H1 (cell line): ENCODE results near the gene ATP5F1E. TPM values are rescaled to one million over a fixed set of nuclear protein-coding genes. Genes with fewer than 3 reads are reported as not detected.

Experiments used
- CTCF ChIA-PET: fragments of 300-600 bp; sonication (Branson Sonifier 250); formaldehyde crosslinking; loops from one replicate; lab custom pipeline; 2021; ENCODE audit not compliant: partially characterized antibody; lab: Charles Lee
- POLR2A ChIA-PET: fragments of 300-600 bp; sonication (Branson Sonifier 250); formaldehyde crosslinking; loops from one replicate; lab custom pipeline; 2021; ENCODE audit warnings: inconsistent platforms; ENCODE audit not compliant: partially characterized antibody; lab: Charles Lee
- DNase-seq, 2 experiments: peaks; one replicate each; pipeline versions ENCODE4 v3.0.0 to v3.0.0-alpha.2; 2010 to 2022; ENCODE audit warnings: low spot score in 2 of 2, low read depth in 1 of 2, mixed read lengths in 1 of 2
- FAIRE-seq: peaks from 2 replicates; lab custom pipeline; 2011; peaks lifted over from hg19 to GRCh38; lab: Jason Lieb, UNC
- H2AFZ ChIP-seq: 2 replicates; pipeline ENCODE4 v1.8.1; 2012; ENCODE audit warnings: low read length, inconsistent platforms
- H2AK5ac ChIP-seq: 2 replicates; pipeline ENCODE4 v1.6.1; 2013; ENCODE audit warnings: low read depth, low read length
- H2BK120ac ChIP-seq: replicated peaks from 2 replicates; pipeline ENCODE3; 2013; ENCODE audit warnings: low read depth, low read length, inconsistent platforms
- H2BK12ac ChIP-seq: 2 replicates; pipeline ENCODE4 v1.6.1; 2013; ENCODE audit warnings: low read depth, low read length
- H2BK15ac ChIP-seq: 2 replicates; pipeline ENCODE4 v1.6.1; 2013; ENCODE audit warnings: low read length
- H2BK20ac ChIP-seq: 2 replicates; pipeline ENCODE4 v1.6.1; 2013; ENCODE audit warnings: low read length
- H2BK5ac ChIP-seq: 2 replicates; pipeline ENCODE4 v1.6.1; 2013; ENCODE audit warnings: low read depth, low read length
- H3K14ac ChIP-seq: 2 replicates; pipeline ENCODE4 v1.6.1; 2013; ENCODE audit warnings: inconsistent platforms; ENCODE audit not compliant: insufficient read length
- H3K18ac ChIP-seq: 2 replicates; pipeline ENCODE4 v1.6.1; 2013; ENCODE audit warnings: low read length; ENCODE audit errors: extremely low read depth
- H3K23ac ChIP-seq: 2 replicates; pipeline ENCODE4 v1.6.1; 2013; ENCODE audit warnings: inconsistent platforms; ENCODE audit not compliant: insufficient read length
- H3K23me2 ChIP-seq: 2 replicates; pipeline ENCODE4 v1.6.1; 2013; ENCODE audit warnings: low read depth, low read length
- H3K27ac ChIP-seq: 2 replicates; pipeline ENCODE4 v1.6.1; 2011; ENCODE audit warnings: low read depth, low read length, inconsistent platforms
- H3K27me3 ChIP-seq, 4 experiments: replicated peaks in 1 of 4; 1 replicate in 1 of 4; 2 replicates in 3 of 4; pipeline versions ENCODE4 v1.6.1 to v1.8.1; 2011 to 2013; ENCODE audit warnings: low read length in 3 of 4, mild to moderate bottlenecking in 3 of 4, inconsistent platforms in 2 of 4, mixed read lengths in 2 of 4, moderate library complexity in 1 of 4; ENCODE audit not compliant: control insufficient read depth in 3 of 4, insufficient read depth in 3 of 4; ENCODE audit errors: extremely low read depth in 1 of 4
- H3K36me3 ChIP-seq, 4 experiments: 2 replicates each; pipeline versions ENCODE4 v1.6.1 to v1.8.1; 2011 to 2013; ENCODE audit warnings: mild to moderate bottlenecking in 4 of 4, low read length in 3 of 4, moderate library complexity in 2 of 4, control low read depth in 1 of 4, inconsistent platforms in 1 of 4; ENCODE audit not compliant: insufficient read depth in 4 of 4, control insufficient read depth in 2 of 4
- H3K4ac ChIP-seq: replicated peaks from 2 replicates; pipeline ENCODE3; 2013; ENCODE audit warnings: low read length, low read depth, mixed read lengths, inconsistent platforms; ENCODE audit not compliant: insufficient read length
- H3K4me1 ChIP-seq, 4 experiments: replicated peaks in 1 of 4; 1 replicate in 1 of 4; 2 replicates in 3 of 4; pipeline versions ENCODE4 v1.6.1 to v1.8.1; 2011 to 2013; ENCODE audit warnings: low read length in 3 of 4, inconsistent platforms in 2 of 4, mixed read lengths in 1 of 4; ENCODE audit not compliant: insufficient read depth in 4 of 4, control insufficient read depth in 3 of 4
- H3K4me2 ChIP-seq, 2 experiments: 2 replicates each; pipeline versions ENCODE4 v1.6.1 to v1.8.1; 2011 to 2013; ENCODE audit warnings: low read depth in 2 of 2, low read length in 2 of 2, control low read depth in 1 of 2, inconsistent platforms in 1 of 2, mild to moderate bottlenecking in 1 of 2; ENCODE audit not compliant: insufficient read depth in 1 of 2
- H3K4me3 ChIP-seq, 4 experiments: fragments of 200-600, 300-600 bp in 1 of 4; sonication (generic), shearing (Covaris generic), sonication (Bioruptor Twin) in 1 of 4; 2 replicates each; pipeline versions ENCODE4 v1.5.1 to v1.8.1; 2011 to 2016; ENCODE audit warnings: low read length in 4 of 4, low read depth in 3 of 4, control low read depth in 2 of 4, inconsistent platforms in 2 of 4, mild to moderate bottlenecking in 2 of 4, mixed read lengths in 1 of 4, moderate library complexity in 1 of 4; ENCODE audit not compliant: insufficient read depth in 2 of 4; ENCODE audit errors: extremely low read depth in 1 of 4
- H3K56ac ChIP-seq: replicated peaks from 2 replicates; pipeline ENCODE3; 2013; ENCODE audit warnings: low read depth, mild to moderate bottlenecking, mixed read lengths, low read length, inconsistent platforms; ENCODE audit not compliant: insufficient read length
- H3K79me1 ChIP-seq: 2 replicates; pipeline ENCODE4 v1.6.1; 2013; ENCODE audit warnings: low read depth, low read length, control low read depth
- H3K79me2 ChIP-seq, 2 experiments: 2 replicates each; pipeline versions ENCODE4 v1.6.1 to v1.8.1; 2012 to 2013; ENCODE audit warnings: low read length in 2 of 2, mild to moderate bottlenecking in 2 of 2, inconsistent platforms in 1 of 2; ENCODE audit not compliant: insufficient read depth in 2 of 2, control insufficient read depth in 1 of 2
- H3K9ac ChIP-seq, 4 experiments: replicated peaks in 1 of 4; 1 replicate in 1 of 4; 2 replicates in 3 of 4; pipeline versions ENCODE4 v1.6.1 to v1.8.1; 2011 to 2013; ENCODE audit warnings: low read depth in 3 of 4, low read length in 3 of 4, control low read depth in 2 of 4, mild to moderate bottlenecking in 2 of 4, moderate library complexity in 2 of 4, inconsistent platforms in 1 of 4; ENCODE audit errors: extremely low read depth in 1 of 4
- H3K9me3 ChIP-seq, 2 experiments: 2 replicates each; pipeline versions ENCODE4 v1.6.1 to v1.8.1; 2012 to 2013; ENCODE audit warnings: mild to moderate bottlenecking in 2 of 2, moderate library complexity in 2 of 2, control low read depth in 1 of 2, inconsistent platforms in 1 of 2, low read depth in 1 of 2, low read length in 1 of 2, mixed read lengths in 1 of 2; ENCODE audit not compliant: insufficient read depth in 2 of 2
- H4K20me1 ChIP-seq, 2 experiments: replicated peaks in 1 of 2; 2 replicates each; pipeline versions ENCODE3 to v1.8.1; 2011 to 2013; ENCODE audit warnings: inconsistent platforms in 2 of 2, low read length in 2 of 2, mild to moderate bottlenecking in 1 of 2; ENCODE audit not compliant: insufficient read depth in 2 of 2, control insufficient read depth in 1 of 2
- H4K5ac ChIP-seq: 2 replicates; pipeline ENCODE4 v1.6.1; 2013; ENCODE audit warnings: low read length, low read depth, mixed read lengths, inconsistent platforms; ENCODE audit not compliant: insufficient read length
- H4K8ac ChIP-seq: 2 replicates; pipeline ENCODE4 v1.8.0; 2013; ENCODE audit warnings: mild to moderate bottlenecking, moderate library complexity, low read length, inconsistent platforms; ENCODE audit not compliant: insufficient read depth; ENCODE audit errors: extremely low read depth
- H4K91ac ChIP-seq: replicated peaks from 2 replicates; pipeline ENCODE3; 2013; ENCODE audit warnings: low read length, mixed read lengths, inconsistent platforms; ENCODE audit not compliant: insufficient read length
- KDM1A ChIP-seq: fragments of 200-600, 300-600 bp; sonication (generic); IDR thresholded peaks from 2 replicates; pipeline ENCODE4 v1.7.1; 2016; ENCODE audit warnings: mild to moderate bottlenecking, low read length, borderline replicate concordance
- WGBS, 2 experiments: shearing (Covaris generic) in 1 of 2; methylation state at CpG; one replicate each; pipeline versions ENCODE4 v1.1.6 to v1.1.7; 2013 to 2015; ENCODE audit warnings: low lambda C conversion rate in 2 of 2, mixed read lengths in 2 of 2, inconsistent platforms in 1 of 2, low coverage in 1 of 2, missing lambda C conversion rate in 1 of 2; ENCODE audit not compliant: insufficient replicate concordance in 2 of 2, insufficient coverage in 1 of 2, insufficient read length in 1 of 2; ENCODE audit errors: extremely low coverage in 1 of 2, missing lambda C conversion rate in 1 of 2; 5-methylcytosine and 5-hydroxymethylcytosine counted together
- polyA plus RNA-seq, 7 experiments: library from polyadenylated mRNA; depleted of rRNA in 3 of 7; stranded (reverse) in 5 of 7; unstranded in 2 of 7; fragments of >200 nt in 5 of 7; fragments of 200-250 nt in 2 of 7; gene quantifications; 1 replicate in 5 of 7; 2 replicates in 1 of 7; 4 replicates in 1 of 7; pipeline versions ENCODE4 v1.2.1 to v1.2.3, GENCODE V29; 2011 to 2013; ENCODE audit warnings: missing spikeins in 2 of 7, mixed read lengths in 2 of 7
- total RNA-seq: library from RNA; stranded (reverse); fragmentation: NEBNext Ultra II Directional; extraction: Animal tissue kit (Norgen Biotek cat#: 25700); gene quantifications from 2 replicates; pipeline ENCODE4 v1.2.1, GENCODE V29; 2021

The ATP5F1E gene
- total and polyA plus RNA-seq, 2 of the 8 experiments (the other 6 are each of a cell fraction or from before 2014, with no cell fraction given): 15.7 to 47.8 TPM

DNA sequence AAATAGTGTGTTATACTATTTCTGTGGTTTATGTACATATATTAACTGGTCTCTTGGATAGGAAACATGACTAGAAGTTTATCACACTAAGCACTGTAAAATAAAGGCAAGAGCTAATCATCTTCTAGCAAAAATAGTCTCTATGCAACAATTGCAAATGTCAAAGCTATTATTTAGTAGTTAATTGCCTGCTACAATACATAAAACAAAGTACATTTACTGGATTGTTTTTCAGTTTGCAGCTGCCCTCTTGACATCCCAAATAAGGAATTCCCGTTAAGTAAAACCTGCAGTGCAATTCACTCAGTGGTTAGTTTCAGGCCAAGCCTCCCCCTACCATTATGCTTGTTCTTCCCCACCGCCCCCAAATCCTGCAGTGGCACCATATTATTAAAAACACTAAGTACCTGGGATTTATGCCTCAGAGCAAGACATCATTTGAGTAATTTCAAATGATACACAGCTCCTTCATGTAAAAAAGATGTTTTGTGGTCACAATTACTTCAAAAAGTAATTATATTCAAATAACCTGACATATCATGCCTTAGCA is 1.6 kb upstream of the ATP5F1E start:
- Histone ChIP-seq H4K8ac (no peak overlapping the region), H3K9me3 (no peaks in the 10 kb centered on the region), H3K4me3 (no peak overlapping the region), H3K18ac (no peak overlapping the region), H2BK20ac (no peak overlapping the region), H3K4ac (no peak overlapping the region), H4K91ac (no peak overlapping the region), H3K14ac (no peak overlapping the region), H2AFZ (no peak overlapping the region), H4K5ac (no peak overlapping the region), H3K23ac (no peak overlapping the region), H3K56ac (no peak overlapping the region), H2AK5ac (no peak overlapping the region), H3K27ac (no peak overlapping the region), H2BK12ac (no peak overlapping the region), H2BK15ac (no peak overlapping the region), H3K9ac (no peak overlapping the region), H4K20me1 (peaks cover 2 to 7% of the 10 kb centered on the region in 2 experiments), H3K36me3 (peaks cover 2 to 54% (median 15%) of the 10 kb centered on the region in 4 experiments; a peak in 5 of 8 replicates), H3K4me2 (no peak overlapping the region; a peak in 1 of 4 replicates), H3K4me1 (peaks cover 0 to 6% (median 1%) of the 10 kb centered on the region in 4 experiments; a peak in 3 of 7 replicates), H2BK5ac (no peak overlapping the region), H3K27me3 (peaks cover 0 to 5% (median 1%) of the 10 kb centered on the region in 4 experiments; a peak in 2 of 7 replicates), H3K79me2 (peaks cover 6 to 15% of the 10 kb centered on the region in 2 experiments; a peak in 3 of 4 replicates), H3K23me2 (peaks cover 5% of the 10 kb centered on the region), H2BK120ac (no peak overlapping the region), H3K79me1 (peaks cover 2% of the 10 kb centered on the region)
- 96% methylated on average over 2 of the region's 2 CpGs; no CpG with 5 or more reads in 1 of the 2 experiments for WGBS, 2 experiments
- ChIA-PET POLR2A (interaction anchor here (0.6 to 3.1 kb wide), 6 partner anchors 9 to 147 kb away, joined by 3 to 28 read pairs (median 4); partner anchors contain the start of gene PRELID3B), CTCF (interaction anchor here (0.6 to 1.7 kb wide), 7 partner anchors 9 to 379 kb away, joined by 3 to 5 read pairs (median 4); no protein-coding TSS in a partner anchor)
- DNase-seq (no peak), FAIRE-seq (no peak)
- no peak for TF ChIP-seq KDM1A
